ENCODE data around the gene RBM23. TPM values are rescaled to one million over a fixed set of nuclear protein-coding genes. Genes with fewer than 3 reads are reported as not detected.

Gene RBM23
- total RNA-seq, 1 donor from 2014 or later = 42.1 TPM

GRCh38 chr14:22887990-22888378 is 31.0 kb downstream of the RBM23 start:
- no peak overlapping the region for H3K27ac ChIP-seq (replicated peaks)
- TF ChIP-seq CTCF (IDR thresholded peaks at IDR 0.05; ENCODE audit: borderline replicate concordance) = no peak
- no peaks in the 10 kb centered on the region for H3K36me3 ChIP-seq
- H3K4me1 ChIP-seq = peaks cover 20% of the 10 kb centered on the region
- H3K27me3 ChIP-seq (ENCODE audit: low read depth) = peaks cover 19% of the 10 kb centered on the region
- no peak for DNase-seq
- H3K4me3 ChIP-seq = peak overlapping the region; percentile 72
- no peaks in the 10 kb centered on the region for H3K9me3 ChIP-seq (replicated peaks)
- intact Hi-C loops (cut with micrococcal nuclease) = no loop called here

- TF ChIP-seq CTCF (IDR thresholded peaks at IDR 0.05; ENCODE audit: borderline replicate concordance) = no peak
- intact Hi-C loops (cut with micrococcal nuclease) = no loop called here
- peaks cover 20% of the 10 kb centered on the region for H3K4me1 ChIP-seq
- peak overlapping the region; percentile 48 for H3K27ac ChIP-seq (replicated peaks)
- H3K4me3 ChIP-seq = peak overlapping the region; percentile 72
- H3K9me3 ChIP-seq (replicated peaks) = no peaks in the 10 kb centered on the region
- no peaks in the 10 kb centered on the region for H3K36me3 ChIP-seq
- DNase-seq = no peak
- peaks cover 19% of the 10 kb centered on the region for H3K27me3 ChIP-seq (ENCODE audit: low read depth)
Observed at GRCh38 chr14:22887260-22887989, 31.5 kb downstream of the RBM23 start.

GRCh38 chr14:22886500-22887259 is 32.3 kb downstream of the RBM23 start:
- intact Hi-C loops (cut with micrococcal nuclease) = no loop called here
- DNase-seq = peak; percentile 71
- peaks cover 19% of the 10 kb centered on the region for H3K27me3 ChIP-seq (ENCODE audit: low read depth)
- TF ChIP-seq CTCF (IDR thresholded peaks at IDR 0.05; ENCODE audit: borderline replicate concordance) = peak; percentile 6
- peak overlapping the region; percentile 48 for H3K27ac ChIP-seq (replicated peaks)
- H3K4me3 ChIP-seq = peak overlapping the region; percentile 72
- peaks cover 20% of the 10 kb centered on the region for H3K4me1 ChIP-seq
- H3K9me3 ChIP-seq (replicated peaks) = no peaks in the 10 kb centered on the region
- no peaks in the 10 kb centered on the region for H3K36me3 ChIP-seq

- peaks cover 19% of the 10 kb centered on the region for H3K27me3 ChIP-seq (ENCODE audit: low read depth)
- H3K4me3 ChIP-seq = peak overlapping the region; percentile 72
- DNase-seq = no peak
- no peaks in the 10 kb centered on the region for H3K36me3 ChIP-seq
- intact Hi-C loops (cut with micrococcal nuclease) = no loop called here
- H3K27ac ChIP-seq (replicated peaks) = no peak overlapping the region
- H3K4me1 ChIP-seq = peaks cover 20% of the 10 kb centered on the region
- no peak for TF ChIP-seq CTCF (IDR thresholded peaks at IDR 0.05; ENCODE audit: borderline replicate concordance)
- H3K9me3 ChIP-seq (replicated peaks) = no peaks in the 10 kb centered on the region
Observed at GRCh38 chr14:22885975-22886374, 33.0 kb downstream of the RBM23 start.

- peaks cover 20% of the 10 kb centered on the region for H3K4me1 ChIP-seq
- no peak for DNase-seq
- H3K27me3 ChIP-seq (ENCODE audit: low read depth) = peaks cover 19% of the 10 kb centered on the region
- no peak for TF ChIP-seq CTCF (IDR thresholded peaks at IDR 0.05; ENCODE audit: borderline replicate concordance)
- H3K36me3 ChIP-seq = no peaks in the 10 kb centered on the region
- intact Hi-C loops (cut with micrococcal nuclease) = no loop called here
- H3K27ac ChIP-seq (replicated peaks) = no peak overlapping the region
- no peaks in the 10 kb centered on the region for H3K9me3 ChIP-seq (replicated peaks)
- H3K4me3 ChIP-seq = no peak overlapping the region
Observed at GRCh38 chr14:22884738-22885523, 34.0 kb downstream of the RBM23 start.

Data from left ventricle myocardium inferior (tissue), 1 donor.